Activated naive CD8-positive, alpha-beta T cell treated with anti-CD3 and anti-CD28 coated beads, Interleukin-2, amount 50 U/mL, for 24 hours (primary cell): ENCODE measurements around the gene SNX14.

Experiments
- ATAC-seq: fragments of 150-1000 bp; cut with Tn5 transposase; one replicate; pipeline ENCODE4 v1.10.0; 2021
- DNase-seq: peaks from one replicate; pipeline ENCODE4 v3.0.0; 2021
- H3K27ac Mint-ChIP-seq: one replicate; pipeline ENCODE4 v1.8.0; 2021; ENCODE audit warnings: mild to moderate bottlenecking, mixed read lengths
- H3K27me3 Mint-ChIP-seq: one replicate; pipeline ENCODE4 v1.8.0; 2021; ENCODE audit warnings: mixed read lengths
- H3K36me3 Mint-ChIP-seq: one replicate; pipeline ENCODE4 v1.8.0; 2021; ENCODE audit warnings: low read depth, mixed read lengths
- H3K4me1 Mint-ChIP-seq: one replicate; pipeline ENCODE4 v1.8.0; 2021; ENCODE audit warnings: mixed read lengths
- H3K4me3 Mint-ChIP-seq: one replicate; pipeline ENCODE4 v1.8.0; 2021; ENCODE audit warnings: mild to moderate bottlenecking, moderate library complexity, mixed read lengths
- H3K9me3 Mint-ChIP-seq: one replicate; pipeline ENCODE4 v1.8.0; 2021; ENCODE audit warnings: mixed read lengths

SNX14 gene

DNA sequence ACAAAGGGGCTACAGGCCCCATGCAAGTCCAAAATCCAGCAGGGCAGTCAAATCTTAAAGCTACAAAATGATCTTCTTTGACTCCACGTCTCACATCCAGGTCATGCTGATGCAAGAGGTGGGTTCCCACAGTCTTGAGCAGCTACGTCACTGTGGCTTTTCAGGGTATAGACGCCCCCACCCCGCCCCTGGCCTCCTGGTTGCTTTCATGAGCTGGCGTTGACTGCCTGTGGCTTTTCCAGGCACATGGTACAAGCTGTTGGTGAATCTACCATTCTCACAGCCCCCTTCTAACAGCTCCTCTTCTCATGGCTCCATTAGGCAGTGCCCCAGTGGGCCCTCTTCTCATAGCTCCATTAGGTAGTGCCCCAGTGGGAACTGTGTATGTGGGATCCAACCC, 96.8 kb downstream of the SNX14 start:
- Mint-ChIP-seq H3K4me3 (no peak overlapping the region), H3K9me3 (peaks cover 20% of the 10 kb centered on the region), H3K36me3 (peaks cover 25% of the 10 kb centered on the region), H3K27me3 (no peaks in the 10 kb centered on the region), H3K27ac (no peak overlapping the region), H3K4me1 (peaks cover 22% of the 10 kb centered on the region)
- no peak for DNase-seq
- no peak for ATAC-seq

DNA sequence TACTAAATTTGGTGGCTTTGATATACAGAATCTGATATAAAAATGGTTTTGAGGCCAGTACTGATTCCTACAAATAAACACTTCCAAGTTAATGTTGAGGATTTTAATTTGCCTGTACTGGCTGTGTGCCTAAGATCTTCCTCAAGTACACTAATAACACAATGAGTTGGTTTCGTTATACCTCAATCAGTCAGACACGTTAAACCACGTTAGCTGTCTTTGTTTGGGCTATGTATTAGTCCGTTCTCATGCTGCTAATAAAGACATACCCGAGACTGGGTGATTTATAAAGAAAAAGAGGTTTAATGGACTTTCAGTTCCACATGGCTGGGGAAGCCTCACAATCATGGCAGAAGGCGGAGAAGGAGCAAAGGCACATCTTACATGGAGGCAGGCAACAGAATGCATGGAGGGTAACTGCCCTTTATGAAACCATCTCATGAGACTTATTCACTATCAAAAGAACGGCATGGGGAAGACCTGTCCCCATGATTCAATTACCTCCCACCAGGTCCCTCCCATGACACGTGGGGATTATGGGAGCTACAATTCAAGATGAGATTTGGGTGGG, 97.6 kb downstream of the SNX14 start:
- Mint-ChIP-seq H3K27me3 (no peaks in the 10 kb centered on the region), H3K4me3 (no peak overlapping the region), H3K27ac (no peak overlapping the region), H3K9me3 (peaks cover 20% of the 10 kb centered on the region), H3K4me1 (peaks cover 22% of the 10 kb centered on the region), H3K36me3 (peaks cover 25% of the 10 kb centered on the region)
- DNase-seq (no peak), ATAC-seq (no peak)

DNA sequence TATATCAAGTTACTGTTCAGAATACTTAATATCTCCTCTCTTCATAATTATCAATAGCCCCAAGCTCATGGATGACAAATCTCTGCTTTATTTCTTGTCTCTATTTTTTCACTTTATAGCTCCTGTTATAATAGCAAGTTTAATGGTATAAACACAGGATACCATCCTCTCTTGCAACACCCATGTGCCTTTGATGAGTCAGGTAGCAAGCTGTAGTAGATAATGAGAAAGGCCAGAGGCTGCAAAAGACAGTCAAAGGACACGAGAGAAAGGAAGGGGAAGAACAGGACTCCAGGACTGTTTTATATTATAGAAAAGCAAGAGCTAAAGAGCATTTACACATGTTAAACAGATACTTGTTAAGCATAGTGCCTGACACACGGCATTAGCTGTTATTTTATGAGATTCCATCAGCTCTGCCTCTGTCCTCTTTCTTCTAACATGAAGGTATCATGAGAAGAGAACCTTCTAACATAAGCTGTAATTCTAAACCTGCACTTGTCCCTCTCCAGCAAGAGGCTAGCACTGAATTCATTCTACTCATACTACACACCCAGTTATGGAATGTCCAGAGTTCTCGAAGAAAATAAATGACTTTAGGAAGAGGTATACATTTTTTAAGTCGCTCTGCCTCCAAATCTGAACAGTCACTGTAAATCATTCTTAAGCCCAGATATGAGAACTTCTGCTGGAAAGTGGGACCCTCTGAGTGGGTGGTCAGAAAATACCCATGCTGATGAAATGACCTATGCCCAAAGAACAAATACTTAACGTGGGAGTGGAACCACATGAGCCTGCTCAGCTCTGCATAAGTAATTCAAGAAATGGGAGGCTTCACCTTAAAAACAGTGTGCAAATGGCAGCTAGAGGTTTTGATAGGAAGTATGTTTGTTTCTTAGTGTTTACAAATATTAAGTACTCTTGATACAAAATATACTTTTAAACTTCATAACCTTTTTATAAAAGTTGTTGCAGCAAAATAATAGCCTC, 98.8 kb downstream of the SNX14 start:
- Mint-ChIP-seq H3K27ac (no peak overlapping the region), H3K4me3 (no peak overlapping the region), H3K36me3 (peaks cover 28% of the 10 kb centered on the region), H3K27me3 (no peaks in the 10 kb centered on the region), H3K4me1 (peaks cover 21% of the 10 kb centered on the region), H3K9me3 (peaks cover 20% of the 10 kb centered on the region)
- DNase-seq, result no peak
- no peak for ATAC-seq

DNA sequence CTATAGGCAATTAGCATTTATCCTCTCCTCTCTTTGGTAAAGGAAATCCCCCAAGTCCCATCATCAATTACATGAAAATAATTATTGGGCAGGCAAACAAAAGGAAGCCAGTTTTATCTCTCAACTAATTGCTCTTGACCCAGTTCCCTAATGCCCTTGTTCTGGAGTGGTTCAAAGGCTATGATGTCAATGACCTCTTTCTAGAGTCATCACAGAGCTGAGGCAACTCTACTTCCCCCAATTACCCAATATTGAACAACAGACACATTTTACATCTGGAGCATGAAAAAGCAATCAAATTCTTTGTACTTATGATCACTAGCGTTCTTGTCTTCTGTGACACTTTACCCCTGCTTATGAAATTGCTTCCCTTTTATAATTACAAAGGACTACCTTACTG, 100.3 kb downstream of the SNX14 start:
- peaks cover 31% of the 10 kb centered on the region for H3K36me3 Mint-ChIP-seq
- DNase-seq (no peak), ATAC-seq (no peak)
- H3K4me3 Mint-ChIP-seq, result no peak overlapping the region
- no peak overlapping the region for H3K27ac Mint-ChIP-seq
- no peaks in the 10 kb centered on the region for H3K27me3 Mint-ChIP-seq
- H3K9me3 Mint-ChIP-seq, result peaks cover 20% of the 10 kb centered on the region
- H3K4me1 Mint-ChIP-seq, result peaks cover 8% of the 10 kb centered on the region

DNA sequence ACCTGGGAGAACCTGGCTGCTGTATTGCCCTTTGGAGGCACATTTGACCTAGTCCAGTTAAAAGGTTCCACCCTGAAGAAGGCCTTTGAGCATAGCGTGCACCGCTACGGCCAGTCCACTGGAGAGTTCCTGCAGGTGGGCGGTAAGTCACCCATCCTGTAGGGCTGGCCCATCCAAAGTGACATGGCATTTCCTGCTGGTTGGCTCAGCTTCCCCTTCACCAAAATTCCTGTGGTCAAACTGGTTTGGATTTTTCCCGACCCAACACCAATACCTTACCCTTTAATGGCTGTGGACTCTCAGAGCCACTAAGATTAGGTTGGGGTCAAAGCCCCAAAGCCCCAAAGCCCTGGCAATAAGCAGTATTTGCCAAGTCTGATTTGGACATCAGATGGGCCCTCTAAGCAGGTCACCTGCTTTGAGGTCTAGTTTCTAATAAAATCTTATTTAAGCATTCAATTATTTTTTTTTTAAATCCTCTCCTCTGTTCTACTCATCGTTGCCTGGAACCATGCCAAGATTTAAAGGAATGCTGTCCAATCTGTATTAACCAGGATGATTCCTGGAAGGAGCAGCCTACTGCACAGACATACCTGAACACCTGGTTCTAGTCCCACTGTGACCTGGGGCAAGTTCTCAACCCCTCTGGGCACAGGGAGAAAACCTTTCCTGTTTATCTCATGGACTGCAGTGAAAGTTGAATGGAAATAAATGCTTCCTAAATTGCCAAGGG, 103.0 kb downstream of the SNX14 start:
- H3K4me1 Mint-ChIP-seq, result peaks cover 6% of the 10 kb centered on the region
- no peak overlapping the region for H3K27ac Mint-ChIP-seq
- H3K36me3 Mint-ChIP-seq, result peaks cover 12% of the 10 kb centered on the region
- no peaks in the 10 kb centered on the region for H3K27me3 Mint-ChIP-seq
- no peak overlapping the region for H3K4me3 Mint-ChIP-seq
- no peak for ATAC-seq
- no peaks in the 10 kb centered on the region for H3K9me3 Mint-ChIP-seq
- no peak for DNase-seq

DNA sequence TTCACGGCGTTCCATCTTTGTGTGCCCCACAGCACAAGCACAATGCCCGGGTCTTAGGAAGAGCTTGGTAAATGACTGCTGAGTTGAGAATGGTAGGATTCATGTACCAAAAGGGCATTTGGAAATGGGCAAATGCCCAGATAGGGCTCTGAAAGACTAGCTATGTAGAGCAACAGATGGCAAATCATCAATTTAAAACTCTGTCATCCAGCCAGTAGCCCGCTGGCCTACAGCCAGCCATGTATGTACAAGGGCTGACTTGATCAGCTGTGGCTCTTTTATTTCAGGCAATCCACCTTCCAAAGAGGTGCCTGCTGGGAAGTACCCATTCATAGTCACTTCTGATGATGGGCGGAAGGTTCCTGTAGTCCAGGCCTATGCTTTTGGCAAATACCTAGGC, 108.7 kb downstream of the SNX14 start:
- Mint-ChIP-seq H3K4me3 (no peak overlapping the region), H3K36me3 (peaks cover 6% of the 10 kb centered on the region), H3K4me1 (peaks cover 16% of the 10 kb centered on the region), H3K9me3 (no peaks in the 10 kb centered on the region), H3K27ac (no peak overlapping the region), H3K27me3 (no peaks in the 10 kb centered on the region)
- DNase-seq (no peak), ATAC-seq (no peak)

DNA sequence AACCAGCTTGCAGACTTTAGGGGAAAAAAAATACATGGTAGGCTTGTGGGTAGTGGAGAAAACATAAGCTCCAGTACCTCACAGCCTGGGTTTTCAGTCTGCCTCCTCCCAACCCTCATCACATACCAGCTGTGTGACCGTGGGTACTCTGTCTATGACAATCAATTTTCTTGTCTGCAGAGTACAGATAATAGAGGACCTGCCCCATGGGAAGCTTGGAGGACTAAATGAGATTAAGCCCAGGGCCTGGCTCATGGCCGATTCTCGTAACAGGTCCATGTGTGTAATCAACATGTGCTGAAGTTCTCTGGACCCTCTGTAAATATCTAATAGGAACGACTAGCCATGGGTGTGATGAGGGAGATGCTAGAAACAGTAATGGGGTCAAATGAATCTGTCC, 109.8 kb downstream of the SNX14 start:
- H3K27ac Mint-ChIP-seq, result no peak overlapping the region
- H3K9me3 Mint-ChIP-seq, result no peaks in the 10 kb centered on the region
- ATAC-seq (no peak), DNase-seq (no peak)
- peaks cover 3% of the 10 kb centered on the region for H3K36me3 Mint-ChIP-seq
- H3K27me3 Mint-ChIP-seq, result no peaks in the 10 kb centered on the region
- H3K4me3 Mint-ChIP-seq, result no peak overlapping the region
- peaks cover 16% of the 10 kb centered on the region for H3K4me1 Mint-ChIP-seq

DNA sequence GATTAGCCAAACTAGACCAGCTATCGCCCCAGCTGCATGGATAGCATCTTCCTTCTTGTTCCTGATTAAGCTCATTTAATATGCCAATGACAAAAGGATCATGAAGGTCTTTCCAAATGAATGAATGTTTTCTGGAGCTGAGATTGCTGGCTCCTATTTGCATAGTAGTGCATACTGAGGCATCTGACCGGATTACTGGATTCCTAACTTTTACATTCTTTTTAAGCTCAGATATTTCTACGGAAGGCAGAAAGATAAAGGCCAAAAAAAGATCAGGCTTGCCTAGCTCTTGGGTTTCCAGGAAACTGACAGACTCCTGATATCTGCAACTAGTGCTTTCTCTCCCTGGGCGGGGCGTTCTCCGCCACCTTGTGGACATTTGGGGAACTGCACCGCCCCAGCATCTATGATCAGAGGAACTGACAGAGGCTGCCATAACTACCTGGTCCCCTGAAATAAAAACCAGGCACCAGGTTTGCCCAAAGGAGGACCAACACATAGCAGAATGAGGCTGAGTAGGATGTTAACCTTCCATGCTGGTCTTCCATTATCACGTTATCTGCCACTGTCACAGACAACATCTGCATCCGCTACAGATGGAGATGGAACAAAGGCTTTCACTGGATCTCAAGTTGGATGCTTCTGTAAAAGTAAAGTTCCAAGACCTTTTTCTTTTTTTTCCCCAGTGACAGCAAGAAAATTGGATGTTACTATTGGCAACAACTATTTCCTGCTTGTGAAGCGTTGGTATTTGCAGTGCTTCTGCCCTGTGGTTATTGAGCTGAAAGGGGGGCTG, 110.6 kb downstream of the SNX14 start:
- DNase-seq (peak; percentile 90), ATAC-seq (peak; percentile 94)
- Mint-ChIP-seq H3K4me3 (no peak overlapping the region), H3K36me3 (peaks cover 2% of the 10 kb centered on the region), H3K27me3 (no peaks in the 10 kb centered on the region), H3K4me1 (peaks cover 16% of the 10 kb centered on the region), H3K9me3 (no peaks in the 10 kb centered on the region), H3K27ac (peak overlapping the region; percentile 29)

DNA sequence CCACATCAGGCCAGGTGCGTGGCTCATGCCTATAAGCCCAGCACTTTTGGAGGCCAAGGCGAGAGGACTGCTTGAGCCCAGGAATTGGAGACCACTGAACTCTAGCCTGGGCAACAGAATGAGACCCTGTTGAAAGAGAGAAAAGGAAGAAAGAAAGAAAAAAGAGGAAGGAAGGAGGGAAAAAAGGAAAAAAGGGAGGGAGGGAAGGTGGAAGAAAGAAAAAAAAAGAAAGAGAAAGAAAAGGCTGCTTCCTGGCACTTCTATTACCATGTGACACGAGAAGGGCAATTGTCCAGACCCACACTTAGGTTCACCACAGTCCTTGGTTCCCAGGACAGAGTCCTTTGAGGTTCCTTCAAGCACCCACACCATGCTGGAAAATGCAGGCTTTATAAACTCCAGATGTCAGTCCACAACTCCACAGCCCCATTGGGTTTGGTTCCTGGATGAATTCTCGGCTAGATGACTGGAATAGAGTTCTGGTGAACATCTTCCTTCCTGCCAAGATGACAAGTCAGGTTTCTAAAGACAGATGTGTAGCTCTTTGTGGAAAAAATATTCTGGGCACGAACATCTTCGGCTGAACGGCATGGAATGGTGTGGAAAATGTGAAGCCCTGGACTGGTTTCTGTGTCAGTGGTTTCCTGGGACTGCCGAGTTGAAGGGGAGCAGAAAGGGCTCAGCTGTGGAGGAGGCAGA, 111.3 kb downstream of the SNX14 start:
- no peaks in the 10 kb centered on the region for H3K27me3 Mint-ChIP-seq
- no peak for DNase-seq
- H3K9me3 Mint-ChIP-seq, result no peaks in the 10 kb centered on the region
- H3K27ac Mint-ChIP-seq, result peak overlapping the region; percentile 29
- peaks cover 16% of the 10 kb centered on the region for H3K4me1 Mint-ChIP-seq
- no peak overlapping the region for H3K4me3 Mint-ChIP-seq
- peaks cover 5% of the 10 kb centered on the region for H3K36me3 Mint-ChIP-seq
- ATAC-seq, result no peak

DNA sequence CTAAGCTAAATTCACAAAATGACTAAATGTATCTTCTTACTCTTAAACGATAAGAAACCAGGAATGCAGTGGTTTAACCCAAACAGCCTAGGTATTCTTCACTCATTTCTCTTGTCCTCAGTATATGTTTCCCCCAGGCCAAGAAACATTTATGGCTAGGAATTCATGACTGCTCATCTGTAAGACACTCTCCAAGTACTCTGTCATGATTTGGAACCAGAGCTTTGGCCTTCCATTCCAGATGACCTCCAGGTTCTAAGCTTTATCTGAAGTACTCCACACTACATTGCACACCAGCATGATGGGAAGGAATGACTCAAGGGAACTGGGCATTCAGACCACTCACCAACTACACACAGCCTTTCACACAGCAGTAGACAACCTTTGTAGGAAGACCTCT, 114.5 kb downstream of the SNX14 start:
- no peak for ATAC-seq
- Mint-ChIP-seq H3K27ac (no peak overlapping the region), H3K36me3 (peaks cover 10% of the 10 kb centered on the region), H3K4me1 (peaks cover 16% of the 10 kb centered on the region), H3K27me3 (no peaks in the 10 kb centered on the region), H3K4me3 (no peak overlapping the region), H3K9me3 (no peaks in the 10 kb centered on the region)
- DNase-seq, result no peak

DNA sequence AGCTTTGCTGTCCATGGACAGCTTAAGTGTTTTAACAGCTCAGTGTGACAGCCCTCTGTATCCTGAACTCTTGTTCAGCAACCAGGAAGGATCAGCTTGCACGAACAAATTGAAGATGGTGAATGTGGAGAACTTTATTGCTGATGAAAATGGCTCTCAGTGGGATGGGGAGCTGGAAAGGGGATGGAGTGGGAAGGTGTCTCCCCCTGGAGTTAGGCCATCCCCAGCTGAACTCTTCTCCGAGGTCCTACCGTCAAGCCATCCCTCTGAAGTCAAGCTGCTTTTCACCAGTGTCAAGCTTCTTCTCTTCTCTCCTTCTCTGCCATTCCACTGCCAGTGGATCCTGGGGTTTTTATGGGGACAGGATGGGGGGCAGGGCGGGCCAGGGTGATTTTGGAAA, 117.1 kb downstream of the SNX14 start:
- Mint-ChIP-seq H3K9me3 (no peaks in the 10 kb centered on the region), H3K27ac (no peak overlapping the region), H3K36me3 (peaks cover 12% of the 10 kb centered on the region), H3K4me3 (no peak overlapping the region), H3K4me1 (peaks cover 7% of the 10 kb centered on the region), H3K27me3 (no peaks in the 10 kb centered on the region)
- DNase-seq (no peak), ATAC-seq (no peak)

DNA sequence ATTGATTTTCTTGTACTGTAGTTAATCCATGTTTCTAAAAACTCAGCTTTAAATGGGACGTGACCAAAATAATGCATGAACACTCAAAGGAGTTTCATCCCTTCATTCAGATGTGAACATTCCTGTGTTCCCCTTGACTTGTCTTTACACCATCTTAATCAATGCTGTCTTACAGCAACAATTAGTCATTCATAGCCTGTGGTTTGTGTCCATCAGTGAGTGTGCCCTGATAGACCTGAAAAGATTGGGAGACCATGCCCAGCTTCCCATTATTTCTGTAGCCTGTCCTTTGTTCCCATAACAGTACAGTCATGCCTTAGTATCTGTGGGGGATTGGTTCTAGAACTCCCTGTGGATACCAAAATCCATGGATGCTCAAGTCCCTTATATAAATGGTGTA, 119.9 kb downstream of the SNX14 start:
- Mint-ChIP-seq H3K4me1 (peaks cover 15% of the 10 kb centered on the region), H3K27me3 (no peaks in the 10 kb centered on the region), H3K36me3 (peaks cover 17% of the 10 kb centered on the region), H3K27ac (no peak overlapping the region), H3K9me3 (no peaks in the 10 kb centered on the region), H3K4me3 (no peak overlapping the region)
- no peak for DNase-seq
- ATAC-seq, result no peak

DNA sequence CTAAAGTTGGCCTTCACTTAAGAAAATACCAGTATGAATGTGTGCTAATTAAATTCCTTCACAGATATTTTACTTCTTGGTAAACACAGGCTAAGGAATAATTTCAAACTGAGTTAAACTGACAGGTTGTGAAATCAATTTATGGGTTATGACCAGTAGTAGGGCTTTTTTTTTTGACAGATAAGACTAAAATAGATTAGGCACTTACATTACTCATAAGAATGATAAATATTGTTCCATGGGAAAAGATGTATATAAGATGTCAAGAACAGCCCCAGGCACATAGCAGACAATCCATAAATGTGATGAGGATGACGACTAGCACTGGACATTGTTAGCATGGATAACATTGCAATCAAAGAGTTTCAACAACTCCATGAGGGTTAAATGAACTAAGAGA, 120.9 kb downstream of the SNX14 start:
- ATAC-seq (no peak), DNase-seq (no peak)
- no peak overlapping the region for H3K4me3 Mint-ChIP-seq
- H3K27me3 Mint-ChIP-seq, result no peaks in the 10 kb centered on the region
- no peaks in the 10 kb centered on the region for H3K9me3 Mint-ChIP-seq
- H3K27ac Mint-ChIP-seq, result no peak overlapping the region
- H3K36me3 Mint-ChIP-seq, result peaks cover 17% of the 10 kb centered on the region
- H3K4me1 Mint-ChIP-seq, result peaks cover 18% of the 10 kb centered on the region

DNA sequence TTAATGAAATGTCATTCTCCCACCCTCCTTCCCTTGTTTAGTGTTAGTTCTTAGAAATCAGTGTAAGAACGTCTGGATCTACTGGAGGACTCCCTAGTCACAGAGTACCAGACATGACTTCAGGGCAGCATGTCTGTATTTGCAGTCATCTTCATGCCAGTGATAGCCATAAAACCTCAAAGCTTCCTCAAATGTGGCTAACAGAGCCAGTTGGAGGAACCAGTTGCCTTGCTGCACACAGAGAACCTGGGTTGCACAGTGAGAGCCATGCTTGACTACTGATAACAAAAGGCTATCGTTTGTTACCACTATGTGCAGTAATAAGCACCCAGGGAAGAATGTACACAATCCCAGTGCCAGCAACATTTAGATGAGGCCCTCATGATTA, 123.6 kb downstream of the SNX14 start:
- H3K9me3 Mint-ChIP-seq, result no peaks in the 10 kb centered on the region
- H3K36me3 Mint-ChIP-seq, result peaks cover 10% of the 10 kb centered on the region
- no peak for DNase-seq
- no peaks in the 10 kb centered on the region for H3K27me3 Mint-ChIP-seq
- peaks cover 37% of the 10 kb centered on the region for H3K4me1 Mint-ChIP-seq
- no peak overlapping the region for H3K27ac Mint-ChIP-seq
- no peak overlapping the region for H3K4me3 Mint-ChIP-seq
- no peak for ATAC-seq
